K562 (cell line): Measurements from ENCODE around the gene ZC3H6. TPM values are rescaled to one million over a fixed set of nuclear protein-coding genes. Genes with fewer than 3 reads are reported as not detected.
A peak's percentile ranks its signal among the peaks of the same experiment; 100 is the strongest.

Experiments used
- ATAC-seq: fragments of 200-7000 bp; cut with Tn5 transposase; 3 replicates; pipeline ENCODE4 v1.9.1; 2020; ENCODE audit warnings: moderate library complexity
- BruUV-seq: library from RNA; stranded (reverse); fragments of 400-500 nt; replicated peaks from 2 replicates; lab custom pipeline; 2021; lab: Mats Ljungman, UMichigan
- CTCF ChIA-PET: fragments of 300-600 bp; formaldehyde crosslinking; extraction: SDS; loops from one replicate; lab custom pipeline; 2021; ENCODE audit warnings: low intra/inter-chr PET ratio; lab: Yijun Ruan, JAX
- POLR2A ChIA-PET: fragments of 300-600, 350-650 bp; sonication (Branson Sonifier 250); formaldehyde crosslinking; extraction: SDS; loops from one replicate; lab custom pipeline; 2021; ENCODE audit warnings: antibody characterized with exemption, inconsistent platforms; lab: Yijun Ruan, JAX
- DNase-seq, 4 experiments: peaks; one replicate each; pipeline versions ENCODE4 v3.0.0 to v3.0.0-alpha.2; 2011 to 2018; ENCODE audit warnings: low spot score in 3 of 4, mixed read lengths in 3 of 4; ENCODE audit errors: extremely low read depth in 1 of 4
- FAIRE-seq: peaks from 2 replicates; lab custom pipeline; 2011; peaks lifted over from hg19 to GRCh38; lab: Jason Lieb, UNC
- H2AFZ ChIP-seq: 2 replicates; pipeline ENCODE4 v1.6.0; 2011; ENCODE audit warnings: low read depth, low read length, control low read depth, inconsistent platforms
- H3K27ac ChIP-seq: fragments of 200-600 bp; 3 replicates; pipeline ENCODE4 v1.8.0; 2011; ENCODE audit warnings: low read depth, mild to moderate bottlenecking, control low read depth, inconsistent platforms, low read length, moderate library complexity, mixed read lengths; ENCODE audit errors: extremely low read depth
- H3K27me3 ChIP-seq, 2 experiments: fragments of 300-600 bp in 1 of 2; 2 replicates in 1 of 2; 3 replicates in 1 of 2; pipeline versions ENCODE4 v1.6.0 to v1.8.0; 2011; ENCODE audit warnings: inconsistent platforms in 2 of 2, low read length in 2 of 2, mild to moderate bottlenecking in 1 of 2, mixed read lengths in 1 of 2, moderate library complexity in 1 of 2; ENCODE audit not compliant: control insufficient read depth in 2 of 2, insufficient read depth in 2 of 2
- H3K36me3 ChIP-seq: fragments of 300-600 bp; 3 replicates; pipeline ENCODE4 v1.8.0; 2011; ENCODE audit warnings: mild to moderate bottlenecking, low read length, inconsistent platforms; ENCODE audit not compliant: control insufficient read depth, insufficient read depth
- H3K4me1 ChIP-seq, 2 experiments: fragments of 200-600 bp in 1 of 2; replicated peaks in 1 of 2; 2 replicates in 1 of 2; 3 replicates in 1 of 2; pipeline versions ENCODE4 v1.5.1 to v1.8.0; 2011; ENCODE audit warnings: inconsistent platforms in 2 of 2, low read length in 2 of 2, mild to moderate bottlenecking in 1 of 2, mixed read lengths in 1 of 2, moderate library complexity in 1 of 2; ENCODE audit not compliant: control insufficient read depth in 2 of 2, insufficient read depth in 2 of 2
- H3K4me2 ChIP-seq: 2 replicates; pipeline ENCODE4 v1.6.1; 2011; ENCODE audit warnings: low read length, control low read depth, inconsistent platforms, mixed read lengths; ENCODE audit not compliant: insufficient read depth
- H3K4me3 ChIP-seq: fragments of 200-600 bp; sonication (generic), shearing (Covaris generic); 2 replicates; pipeline ENCODE4 v1.5.1; 2016; ENCODE audit warnings: control low read depth, inconsistent platforms
- H3K79me2 ChIP-seq: fragments of 200-600 bp; 3 replicates; pipeline ENCODE4 v1.8.0; 2011; ENCODE audit warnings: low read length, inconsistent platforms; ENCODE audit not compliant: control insufficient read depth, insufficient read depth
- H3K9ac ChIP-seq, 2 experiments: 2 replicates each; pipeline versions ENCODE4 v1.6.0 to v1.6.1; 2011; ENCODE audit warnings: low read depth in 2 of 2, low read length in 2 of 2, control low read depth in 1 of 2, inconsistent platforms in 1 of 2, mild to moderate bottlenecking in 1 of 2, mixed read lengths in 1 of 2; ENCODE audit not compliant: insufficient read depth in 1 of 2
- H3K9me1 ChIP-seq: one replicate; pipeline ENCODE4 v1.6.0; 2011; ENCODE audit warnings: inconsistent platforms, mild to moderate bottlenecking, low read length, moderate library complexity; ENCODE audit not compliant: control insufficient read depth, insufficient read depth
- H3K9me3 ChIP-seq: replicated peaks from 2 replicates; pipeline ENCODE4 v1.5.1; 2011; ENCODE audit warnings: low read depth, low read length, inconsistent platforms; ENCODE audit not compliant: control insufficient read depth, insufficient read depth
- H4K20me1 ChIP-seq: replicated peaks from 2 replicates; pipeline ENCODE4 v1.6.1; 2011; ENCODE audit warnings: low read length, inconsistent platforms, mixed read lengths; ENCODE audit not compliant: control insufficient read depth, insufficient read depth
- BCL6 ChIP-seq: fragments of 250-450 bp; sonication (Bioruptor Pico); IDR thresholded peaks from 2 replicates; pipeline ENCODE4 v1.4.0; 2020
- BCLAF1 ChIP-seq, 2 experiments: fragments of 450-650 bp in 1 of 2; IDR thresholded peaks; 2 replicates each; pipeline ENCODE4 v1.6.1; 2011 to 2017; ENCODE audit warnings: low read depth in 2 of 2, antibody characterized with exemption in 1 of 2, borderline replicate concordance in 1 of 2, low read length in 1 of 2, mild to moderate bottlenecking in 1 of 2, mixed read lengths in 1 of 2; ENCODE audit not compliant: control insufficient read depth in 1 of 2
- CHAMP1 ChIP-seq: fragments of 450-650 bp; IDR thresholded peaks from 2 replicates; pipeline ENCODE4 v1.6.1; 2016; ENCODE audit warnings: mild to moderate bottlenecking
- DLX4 ChIP-seq: fragments of 250-450 bp; sonication (Bioruptor Pico); IDR thresholded peaks from 2 replicates; pipeline ENCODE4 v1.6.1; 2021; ENCODE audit warnings: mild to moderate bottlenecking
- E2F5 ChIP-seq: sonication (generic); formaldehyde crosslinking; IDR thresholded peaks from 2 replicates; pipeline ENCODE4 v1.8.0; 2022; ENCODE audit warnings: mild to moderate bottlenecking, missing genetic modification reagents
- HDAC8 ChIP-seq: fragments of 450-650 bp; IDR thresholded peaks from 2 replicates; pipeline ENCODE4 v1.6.1; 2016; ENCODE audit warnings: mild to moderate bottlenecking, missing genetic modification characterization, moderate library complexity, missing compliant biosample characterization
- KLF16 ChIP-seq: IDR thresholded peaks from 2 replicates; pipeline ENCODE4 v1.6.1; 2016; ENCODE audit warnings: antibody characterized with exemption
- SRSF9 ChIP-seq: fragments of 200-400 bp; formaldehyde crosslinking; IDR thresholded peaks from 2 replicates; pipeline ENCODE4 v1.6.1; 2017; ENCODE audit warnings: low read depth, low read length, borderline replicate concordance
- TEAD2 ChIP-seq: fragments of 450-650 bp; IDR thresholded peaks from 2 replicates; pipeline ENCODE4 v1.6.1; 2016; ENCODE audit warnings: missing genetic modification characterization, control low read depth, missing compliant biosample characterization
- THRAP3 ChIP-seq: fragments of 450-650 bp; IDR thresholded peaks from 2 replicates; pipeline ENCODE4 v1.6.1; 2016; ENCODE audit warnings: mild to moderate bottlenecking, inconsistent platforms, borderline replicate concordance
- ZFP1 ChIP-seq: fragments of 450-650 bp; formaldehyde crosslinking; IDR thresholded peaks from 2 replicates; pipeline ENCODE4 v1.4.0; 2020; ENCODE audit warnings: mild to moderate bottlenecking, mixed read lengths
- ZNF212 ChIP-seq: fragments of 450-650 bp; formaldehyde crosslinking; IDR thresholded peaks from 2 replicates; pipeline ENCODE4 v1.4.0; 2020; ENCODE audit warnings: mild to moderate bottlenecking
- ZNF764 ChIP-seq: fragments of 250-450 bp; sonication (Bioruptor Pico); IDR thresholded peaks from 2 replicates; pipeline ENCODE4 v1.4.0; 2020; ENCODE audit warnings: low read depth, mild to moderate bottlenecking, moderate library complexity
- ZNF766 ChIP-seq: fragments of 200-800 bp; sonication (Bioruptor generic); conservative IDR thresholded peaks from 2 replicates; pipeline ENCODE4 v1.6.1; 2016; ENCODE audit warnings: missing genetic modification characterization, missing compliant biosample characterization
- ZSCAN29 ChIP-seq: fragments of 450-650 bp; IDR thresholded peaks from 2 replicates; pipeline ENCODE4 v1.6.1; 2017
- WGBS: fragments of 100-300 bp; shearing (Covaris generic); methylation state at CpG from one replicate; pipeline ENCODE4 v1.1.6; 2016; ENCODE audit warnings: low coverage, mixed read lengths; ENCODE audit not compliant: insufficient coverage; ENCODE audit errors: missing lambda C conversion rate; 5-methylcytosine and 5-hydroxymethylcytosine counted together
- in situ Hi-C: fragments of 300-500 bp; cut with MboI; formaldehyde crosslinking; loops from 4 replicates; pipeline ENCODE4 v1.15.0; 2018; ENCODE audit warnings: inconsistent platforms, mixed read lengths
- intact Hi-C: fragments of 100-400 bp; cut with micrococcal nuclease; formaldehyde crosslinking; loops from 2 replicates; pipeline ENCODE4 v1.14.2; 2022
- polyA plus RNA-seq, 8 experiments: library from polyadenylated mRNA; depleted of rRNA in 4 of 8; stranded (reverse) in 5 of 8; unstranded in 3 of 8; fragments of >200 nt; fragmentation: Nextera tagmentation in 2 of 8; fragmentation: Illumina TruSeq in 1 of 8; extraction: Ambion mirVana in 2 of 8; extraction: Trizol in 1 of 8; gene quantifications; 2 replicates each; pipeline versions ENCODE4 v1.2.1 to v1.2.3, GENCODE V29; 2011 to 2014; ENCODE audit warnings: inconsistent platforms in 1 of 8, missing spikeins in 1 of 8
- total RNA-seq, 7 experiments: library from RNA; depleted of rRNA in 6 of 7; stranded (reverse); fragments of >200 nt in 6 of 7; fragmentation: Illumina TruSeq in 2 of 7; extraction: Trizol in 2 of 7; gene quantifications; 2 replicates each; pipeline versions ENCODE4 v1.2.1 to v1.2.3, GENCODE V29; 2011 to 2021; ENCODE audit warnings: low replicate concordance in 1 of 7

Gene ZC3H6
- total and polyA plus RNA-seq, 9 of the 15 experiments (the other 6 are each of a cell fraction or from before 2014, with no cell fraction given), result 0.45 to 1.9 (median 1.5) TPM

- H3K79me2 ChIP-seq, result peaks cover 44% of the 10 kb centered on the region
- H3K9me3 ChIP-seq, result no peaks in the 10 kb centered on the region
- H3K9me1 ChIP-seq, result no peaks in the 10 kb centered on the region
- POLR2A ChIA-PET, result interaction anchor here (0.6 to 3.8 kb wide), 6 partner anchors 11 to 315 kb away, joined by 3 to 18 read pairs (median 4); no protein-coding TSS in a partner anchor
- H4K20me1 ChIP-seq, result 0 out of 2 replicates have a peak, but pooled peaks cover 3% of the 10 kb centered on the region
- peaks cover 24 to 38% of the 10 kb centered on the region in 2 experiments for H3K4me1 ChIP-seq
- peak within 1 kb of the TSS; percentile 85 for H3K4me2 ChIP-seq
- H3K27ac ChIP-seq, result peak within 1 kb of the TSS; percentile 87
- peaks cover 18% of the 10 kb centered on the region for H3K36me3 ChIP-seq
- in situ Hi-C loops, result loop anchor here (25.0 kb wide), 1 partner anchor 233 kb away; the partner anchor contains the start of gene TTL
- no peaks in the 10 kb centered on the region for H3K27me3 ChIP-seq
- BruUV-seq, result TSS peak; percentile 66
- DNase-seq (peak; percentile 96 to 100 (median 100)), FAIRE-seq (peak; percentile 82), ATAC-seq (peak; percentile 96)
- CTCF ChIA-PET, result no interaction called here
- intact Hi-C loops, result loop anchor here (5.0 kb wide), 4 partner anchors 132 to 357 kb away; partner anchors contain the start of genes MERTK and TTL
- peak within 1 kb of the TSS; percentile 94 for H2AFZ ChIP-seq
- peak within 1 kb of the TSS; percentile 81 to 94 for H3K9ac ChIP-seq
- peak within 1 kb of the TSS; percentile 64 for H3K4me3 ChIP-seq
- 1% methylated on average over 59 of the region's 68 CpGs for WGBS
- TF ChIP-seq KLF16 (no peak), ZNF764 (CRISPR knock-in tag) (no peak), DLX4 (CRISPR knock-in tag) (no peak), ZSCAN29 (no peak), BCLAF1 (IDR thresholded peaks at IDR 0.05; ENCODE audit: borderline replicate concordance in 1 of 2, control insufficient read depth in 1 of 2, low read depth in 2 of 2, low read length in 1 of 2) (no peak), BCL6 (CRISPR knock-in tag) (no peak), E2F5 (CRISPR knock-in tag) (peak; percentile 76; the same call in 1 of the 2 replicates), THRAP3 (no peak), ZNF766 (CRISPR knock-in tag) (0 out of 2 replicates have a peak, but pooled peaks have one; percentile 15), HDAC8 (tag) (no peak), ZFP1 (CRISPR knock-in tag) (no peak), ZNF212 (CRISPR knock-in tag) (no peak), CHAMP1 (no peak), TEAD2 (no peak), SRSF9 (no peak)
These were observed 20.7 kb upstream of the ZC3H6 start, which contains the start of gene ZC3H8 for GRCh38 chr2:112254466-112255240. Gene ZC3H8 (minus strand): TSS chr2:112255042. CDS start chr2:112254981, 61 bp downstream.
